GM18907 (cell line): Measurements from ENCODE around the gene DUSP2.
"Not testable (repeated sequence)": the region's sequence is repeated elsewhere in the genome, so short reads cannot be mapped to it uniquely, and the experiment has no call there.

Source experiments
- ATAC-seq: cut with Tn5 transposase; IDR thresholded peaks from one replicate; pipeline ENCODE4 v1.9.1; 2021; ENCODE audit warnings: mild to moderate bottlenecking, moderate library complexity; ENCODE audit not compliant: unreplicated experiment

The DUSP2 gene

GRCh38 chr2:96163768-96164429 lies 18.7 kb upstream of the DUSP2 start:
- peak; percentile 67 for ATAC-seq

GRCh38 chr2:96163415-96163767 lies 18.2 kb upstream of the DUSP2 start:
- peak; percentile 11 for ATAC-seq

- no peak for ATAC-seq
Observed at GRCh38 chr2:96161898-96162297, 16.7 kb upstream of the DUSP2 start.

GRCh38 chr2:96160366-96160765 lies 15.1 kb upstream of the DUSP2 start:
- not testable (repeated sequence) for ATAC-seq

- no peak for ATAC-seq
Observed at GRCh38 chr2:96159084-96159830, 14.0 kb upstream of the DUSP2 start.

GRCh38 chr2:96158554-96158940 lies 13.3 kb upstream of the DUSP2 start:
- no peak for ATAC-seq

GRCh38 chr2:96157649-96158553 lies 12.7 kb upstream of the DUSP2 start:
- ATAC-seq, result peak; percentile 63

GRCh38 chr2:96156926-96157648 lies 11.8 kb upstream of the DUSP2 start:
- peak; percentile 54 for ATAC-seq

GRCh38 chr2:96156011-96156820 lies 11.0 kb upstream of the DUSP2 start:
- no peak for ATAC-seq

- ATAC-seq, result no peak
Observed at GRCh38 chr2:96154506-96155380, 9.5 kb upstream of the DUSP2 start.

- no peak for ATAC-seq
Observed at GRCh38 chr2:96153991-96154431, 8.8 kb upstream of the DUSP2 start.

- no peak for ATAC-seq
Observed at GRCh38 chr2:96153291-96153713, 8.1 kb upstream of the DUSP2 start.

- ATAC-seq, result no peak
Observed at GRCh38 chr2:96152304-96153161, 7.3 kb upstream of the DUSP2 start.

GRCh38 chr2:96151595-96152303 lies 6.5 kb upstream of the DUSP2 start:
- no peak for ATAC-seq

- no peak for ATAC-seq
Observed at GRCh38 chr2:96150791-96151594, 5.8 kb upstream of the DUSP2 start.

GRCh38 chr2:96150007-96150640 lies 4.9 kb upstream of the DUSP2 start:
- ATAC-seq, result no peak
